HCT116 (cell line): ENCODE measurements around the gene LRRIQ4. TPM values are rescaled to one million over a fixed set of nuclear protein-coding genes. Genes with fewer than 3 reads are reported as not detected.

ENCODE experiments used
- ATAC-seq: fragments of 200-7000 bp; cut with Tn5 transposase; 2 replicates; pipeline ENCODE4 v1.9.1; 2020; ENCODE audit warnings: mild to moderate bottlenecking, moderate library complexity
- BruUV-seq: library from RNA; stranded (reverse); fragments of 400-500 nt; replicated peaks from 2 replicates; lab custom pipeline; 2021; lab: Mats Ljungman, UMichigan
- CTCF ChIA-PET: fragments of 300-600 bp; sonication (Branson Sonifier 250); formaldehyde crosslinking; loops from one replicate; lab custom pipeline; 2021; ENCODE audit warnings: antibody characterized with exemption; lab: Charles Lee
- POLR2A ChIA-PET: fragments of 300-600, 350-600 bp; sonication (Branson Sonifier 250); formaldehyde crosslinking; loops from one replicate; lab custom pipeline; 2021; ENCODE audit warnings: antibody characterized with exemption; lab: Charles Lee
- RAD21 ChIA-PET, 2 experiments: fragments of 300-600 bp; sonication (Branson Sonifier 250); formaldehyde crosslinking; loops; one replicate each; lab custom pipeline; 2023; ENCODE audit warnings: low total read pairs in 2 of 2; ENCODE audit not compliant: uncharacterized antibody in 2 of 2, unreplicated experiment in 2 of 2, low non-redundant PET in 1 of 2; lab: Charles Lee
- DNase-seq: peaks from one replicate; pipeline ENCODE4 v3.0.0-alpha.2; 2010; ENCODE audit warnings: low read depth, low spot score
- H2AFZ ChIP-seq: fragments of 200-600 bp; shearing (Covaris generic), sonication (generic); 2 replicates; pipeline ENCODE4 v1.6.1; 2017; ENCODE audit warnings: low read depth, mixed run types, mixed read lengths, antibody characterized with exemption, low read length; ENCODE audit not compliant: poor library complexity, severe bottlenecking
- H3K27ac ChIP-seq: 2 replicates; pipeline ENCODE4 v1.5.1; 2012; ENCODE audit warnings: low read depth, low read length
- H3K27me3 ChIP-seq: fragments of 200-600 bp; sonication (generic); 2 replicates; pipeline ENCODE4 v1.6.1; 2016; ENCODE audit warnings: mixed run types, low read length, mixed read lengths; ENCODE audit not compliant: insufficient read depth
- H3K36me3 ChIP-seq, 2 experiments: fragments of 200-500 bp in 1 of 2; fragments of 200-600 bp in 1 of 2; sonication (Bioruptor generic) in 1 of 2; sonication (generic) in 1 of 2; 2 replicates each; pipeline versions ENCODE4 v1.5.1 to v1.6.1; 2014 to 2016; ENCODE audit warnings: low read length in 2 of 2, inconsistent platforms in 1 of 2, mixed read lengths in 1 of 2, mixed run types in 1 of 2; ENCODE audit not compliant: insufficient read depth in 2 of 2, control insufficient read depth in 1 of 2
- H3K4me1 ChIP-seq, 2 experiments: fragments of 200-600 bp in 1 of 2; sonication (generic) in 1 of 2; 2 replicates each; pipeline versions ENCODE4 v1.5.1 to v1.6.1; 2012 to 2017; ENCODE audit warnings: low read length in 2 of 2, inconsistent platforms in 1 of 2, mild to moderate bottlenecking in 1 of 2, mixed read lengths in 1 of 2, mixed run types in 1 of 2, moderate library complexity in 1 of 2; ENCODE audit not compliant: insufficient read depth in 2 of 2, control insufficient read depth in 1 of 2
- H3K4me2 ChIP-seq: fragments of 200-600 bp; sonication (generic); 2 replicates; pipeline ENCODE4 v1.6.1; 2017; ENCODE audit warnings: mixed run types, low read length, mixed read lengths
- H3K4me3 ChIP-seq, 2 experiments: fragments of 200-600 bp in 1 of 2; sonication (generic) in 1 of 2; replicated peaks in 1 of 2; 2 replicates each; pipeline ENCODE4 v1.5.1; 2011 to 2016; ENCODE audit warnings: low read length in 2 of 2, control low read depth in 1 of 2, low read depth in 1 of 2, mild to moderate bottlenecking in 1 of 2, mixed read lengths in 1 of 2, mixed run types in 1 of 2
- H3K79me2 ChIP-seq: fragments of 200-600 bp; sonication (generic); 2 replicates; pipeline ENCODE4 v1.6.1; 2017; ENCODE audit warnings: mild to moderate bottlenecking, mixed run types, low read length, moderate library complexity, mixed read lengths; ENCODE audit not compliant: insufficient read depth
- H3K9ac ChIP-seq: fragments of 200-600 bp; sonication (generic); 2 replicates; pipeline ENCODE4 v1.6.1; 2016; ENCODE audit warnings: low read length, mixed read lengths
- H3K9me2 ChIP-seq: fragments of 200-600 bp; sonication (generic), shearing (Covaris generic); 2 replicates; pipeline ENCODE4 v1.6.1; 2017; ENCODE audit warnings: mixed run types, mild to moderate bottlenecking, moderate library complexity; ENCODE audit not compliant: insufficient read depth
- H3K9me3 ChIP-seq, 2 experiments: fragments of 200-500 bp in 1 of 2; fragments of 200-600 bp in 1 of 2; sonication (Bioruptor generic) in 1 of 2; sonication (generic) in 1 of 2; 2 replicates each; pipeline ENCODE4 v1.6.1; 2014 to 2017; ENCODE audit warnings: low read length in 2 of 2, mixed read lengths in 2 of 2, inconsistent platforms in 1 of 2, low read depth in 1 of 2, mild to moderate bottlenecking in 1 of 2, mixed run types in 1 of 2, moderate library complexity in 1 of 2; ENCODE audit not compliant: control insufficient read depth in 1 of 2, insufficient read depth in 1 of 2
- H4K20me1 ChIP-seq: fragments of 200-600 bp; sonication (generic), shearing (Covaris generic); 2 replicates; pipeline ENCODE4 v1.6.1; 2017; ENCODE audit warnings: mixed run types, mild to moderate bottlenecking, moderate library complexity; ENCODE audit not compliant: insufficient read depth
- EGR1 ChIP-seq: IDR thresholded peaks from 2 replicates; pipeline ENCODE4 v1.6.1; 2012; ENCODE audit warnings: low read depth
- ELF1 ChIP-seq: IDR thresholded peaks from 2 replicates; pipeline ENCODE4 v1.6.1; 2012; ENCODE audit warnings: low read depth, borderline replicate concordance
- FOSL1 ChIP-seq: IDR thresholded peaks from 2 replicates; pipeline ENCODE4 v1.6.1; 2012; ENCODE audit warnings: low read depth
- JUND ChIP-seq: IDR thresholded peaks from 2 replicates; pipeline ENCODE4 v1.6.1; 2012
- SP1 ChIP-seq: IDR thresholded peaks from 2 replicates; pipeline ENCODE4 v1.6.1; 2012; ENCODE audit warnings: low read depth
- intact Hi-C: fragments of 100-400 bp; cut with micrococcal nuclease; formaldehyde crosslinking; loops from 2 replicates; pipeline ENCODE4 v1.10.0; 2022
- total RNA-seq: library from RNA; stranded (reverse); gene quantifications from one replicate; pipeline ENCODE4 v1.2.1, GENCODE V29; 2021; ENCODE audit not compliant: unreplicated experiment

Gene LRRIQ4
- total RNA-seq, 1 experiment from 2014 or later: not detected

- ChIA-PET CTCF (no interaction called here), POLR2A (no interaction called here)
- H2AFZ ChIP-seq: no peak overlapping the region
Observed at GRCh38 chr3:169846458-169847193, 34.0 kb downstream of the LRRIQ4 start.

GRCh38 chr3:169847896-169848295 lies 35.2 kb downstream of the LRRIQ4 start:
- Histone ChIP-seq H3K9ac (no peak overlapping the region), H3K4me2 (no peak overlapping the region), H3K27ac (no peak overlapping the region), H3K9me2 (no peaks in the 10 kb centered on the region), H2AFZ (no peak overlapping the region), H3K79me2 (no peaks in the 10 kb centered on the region), H3K9me3 (no peaks in the 10 kb centered on the region), H3K36me3 (no peaks in the 10 kb centered on the region), H3K4me1 (peaks cover 0 to 7% of the 10 kb centered on the region in 2 experiments; a peak in 2 of 4 replicates), H3K4me3 (no peak overlapping the region), H3K27me3 (no peaks in the 10 kb centered on the region), H4K20me1 (no peaks in the 10 kb centered on the region)
- DNase-seq (no peak), ATAC-seq (no peak)
- TF ChIP-seq ELF1 (no peak), EGR1 (no peak)
- BruUV-seq: no TSS peak
- intact Hi-C loops: no loop called here
- RAD21 ChIA-PET: no interaction called here
- CTCF ChIA-PET: no interaction called here
- POLR2A ChIA-PET: no interaction called here

More at GRCh38 chr3:169846458-169847193, 34.0 kb downstream of the LRRIQ4 start:
- TF ChIP-seq FOSL1 (0 out of 2 replicates have a peak, but pooled peaks have one; percentile 8), SP1 (no peak), JUND (no peak)
- Histone ChIP-seq H3K27me3 (no peaks in the 10 kb centered on the region), H3K4me1 (peaks cover 0 to 7% of the 10 kb centered on the region in 2 experiments; a peak in 2 of 4 replicates), H3K36me3 (no peaks in the 10 kb centered on the region), H3K9ac (no peak overlapping the region), H4K20me1 (no peaks in the 10 kb centered on the region), H3K27ac (no peak overlapping the region), H3K4me3 (no peak overlapping the region), H3K4me2 (peak overlapping the region; percentile 8; the same call in 1 of the 2 replicates), H3K79me2 (no peaks in the 10 kb centered on the region), H3K9me2 (no peaks in the 10 kb centered on the region), H3K9me3 (no peaks in the 10 kb centered on the region)
- peak; percentile 8 for DNase-seq
- peak; percentile 72; the same call in 1 of the 2 replicates for ATAC-seq
- intact Hi-C loops: no loop called here
- no TSS peak for BruUV-seq
- RAD21 ChIA-PET: no interaction called here
